Gastrocnemius medialis (tissue), 4 donors: Measurements from ENCODE around the gene KLHL20.
"Not testable (repeated sequence)": the region's sequence is repeated elsewhere in the genome, so short reads cannot be mapped to it uniquely, and the experiment has no call there.

Experiments
- CTCF ChIP-seq, 5 experiments: fragments of 450-650 bp in 3 of 5; fragments of 200-600 bp in 2 of 5; sonication (generic) in 2 of 5; IDR thresholded peaks in 4 of 5; conservative IDR thresholded peaks in 1 of 5; 1 replicate in 4 of 5; 2 replicates in 1 of 5; pipeline ENCODE4 v1.5.1; 2016 to 2019; ENCODE audit warnings: antibody characterized with exemption in 5 of 5, mild to moderate bottlenecking in 3 of 5, moderate library complexity in 3 of 5
- POLR2A ChIP-seq, 2 donors: fragments of 450-650 bp; IDR thresholded peaks; one replicate each; pipeline ENCODE4 v1.6.1; 2017; ENCODE audit warnings: antibody characterized with exemption in 2 of 2, mild to moderate bottlenecking in 2 of 2, moderate library complexity in 2 of 2

GRCh38 chr1:173799995-173800394, 85.2 kb downstream of the KLHL20 start:
- TF ChIP-seq CTCF (IDR thresholded peaks at IDR 0.05 in 4 of 5, conservative IDR thresholded peaks at IDR 0.05 in 1 of 5); POLR2A (IDR thresholded peaks at IDR 0.05): not testable (repeated sequence)
